Left ventricle myocardium inferior (tissue), 1 donor: ENCODE data around the gene ADGRG2. TPM values are rescaled to one million over a fixed set of nuclear protein-coding genes. Genes with fewer than 3 reads are reported as not detected.

Experiments used
- DNase-seq: peaks from one replicate; pipeline ENCODE4 v3.0.0-alpha.2; 2020
- H3K27ac ChIP-seq: fragments of 200-600 bp; replicated peaks from 2 replicates; pipeline ENCODE4 v1.8.0; 2021
- H3K27me3 ChIP-seq: fragments of 200-600 bp; 2 replicates; pipeline ENCODE4 v1.8.0; 2021; ENCODE audit warnings: low read depth
- H3K36me3 ChIP-seq: fragments of 200-600 bp; 2 replicates; pipeline ENCODE4 v1.8.0; 2021
- H3K4me1 ChIP-seq: fragments of 200-600 bp; 2 replicates; pipeline ENCODE4 v1.8.0; 2021
- H3K4me3 ChIP-seq: fragments of 200-600 bp; 2 replicates; pipeline ENCODE4 v1.8.0; 2021; ENCODE audit warnings: mild to moderate bottlenecking, moderate library complexity
- H3K9me3 ChIP-seq: fragments of 200-600 bp; replicated peaks from 2 replicates; pipeline ENCODE4 v1.8.0; 2021
- intact Hi-C: fragments of 100-400 bp; cut with micrococcal nuclease; formaldehyde crosslinking; loops from one replicate; pipeline ENCODE4 v1.11.0; 2022
- total RNA-seq: library from RNA; stranded (reverse); fragmentation: NEBNext Ultra II Directional; extraction: Animal tissue kit (Norgen Biotek cat#: 25700); gene quantifications from one replicate; pipeline ENCODE4 v1.2.1, GENCODE V29; 2021
- TF ChIP-seq, protein P1 (sequence below): fragments of 200-600 bp; IDR thresholded peaks from 2 replicates; pipeline ENCODE4 v1.8.0; 2021; ENCODE audit warnings: antibody characterized with exemption, mild to moderate bottlenecking, borderline replicate concordance
- donor health status: DM: no; HTN: yes; CAD: no; lungs with severe emphysema.

ADGRG2 gene
- total RNA-seq, 1 donor from 2014 or later, result 0.16 TPM

DNA sequence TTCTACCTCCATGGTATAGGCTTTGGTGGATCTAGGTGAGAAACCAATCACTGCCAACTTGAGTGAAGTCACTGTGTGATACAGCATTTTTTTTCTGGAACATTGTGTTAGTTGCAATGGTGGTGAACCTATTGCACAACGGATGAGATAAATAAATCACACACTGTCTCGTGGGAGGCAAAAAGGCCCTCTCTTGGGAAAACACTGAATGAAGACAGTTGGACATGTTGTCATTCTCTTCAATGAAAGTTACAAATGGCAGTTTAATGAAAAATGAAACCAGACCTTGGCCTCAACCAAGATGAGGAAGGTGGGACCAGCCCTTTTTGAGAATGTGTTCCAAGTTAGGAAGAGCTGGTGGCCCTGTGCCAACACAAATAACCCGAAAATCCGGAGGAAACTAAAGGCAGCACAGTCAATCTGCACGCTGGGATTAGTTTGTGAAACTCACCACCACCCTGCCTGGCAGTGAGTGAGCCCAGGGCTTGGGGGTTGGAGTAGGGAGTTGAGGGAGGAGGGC, 5.4 kb upstream of the ADGRG2 start:
- TF ChIP-seq, protein P1, sequence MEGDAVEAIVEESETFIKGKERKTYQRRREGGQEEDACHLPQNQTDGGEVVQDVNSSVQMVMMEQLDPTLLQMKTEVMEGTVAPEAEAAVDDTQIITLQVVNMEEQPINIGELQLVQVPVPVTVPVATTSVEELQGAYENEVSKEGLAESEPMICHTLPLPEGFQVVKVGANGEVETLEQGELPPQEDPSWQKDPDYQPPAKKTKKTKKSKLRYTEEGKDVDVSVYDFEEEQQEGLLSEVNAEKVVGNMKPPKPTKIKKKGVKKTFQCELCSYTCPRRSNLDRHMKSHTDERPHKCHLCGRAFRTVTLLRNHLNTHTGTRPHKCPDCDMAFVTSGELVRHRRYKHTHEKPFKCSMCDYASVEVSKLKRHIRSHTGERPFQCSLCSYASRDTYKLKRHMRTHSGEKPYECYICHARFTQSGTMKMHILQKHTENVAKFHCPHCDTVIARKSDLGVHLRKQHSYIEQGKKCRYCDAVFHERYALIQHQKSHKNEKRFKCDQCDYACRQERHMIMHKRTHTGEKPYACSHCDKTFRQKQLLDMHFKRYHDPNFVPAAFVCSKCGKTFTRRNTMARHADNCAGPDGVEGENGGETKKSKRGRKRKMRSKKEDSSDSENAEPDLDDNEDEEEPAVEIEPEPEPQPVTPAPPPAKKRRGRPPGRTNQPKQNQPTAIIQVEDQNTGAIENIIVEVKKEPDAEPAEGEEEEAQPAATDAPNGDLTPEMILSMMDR, result no peak
- no peaks in the 10 kb centered on the region for H3K9me3 ChIP-seq
- DNase-seq, result peak; percentile 17
- H3K4me3 ChIP-seq, result no peak overlapping the region
- no peaks in the 10 kb centered on the region for H3K36me3 ChIP-seq
- H3K27me3 ChIP-seq, result peaks cover 4% of the 10 kb centered on the region
- H3K4me1 ChIP-seq, result no peaks in the 10 kb centered on the region
- intact Hi-C loops, result no loop called here
- H3K27ac ChIP-seq, result no peak overlapping the region

DNA sequence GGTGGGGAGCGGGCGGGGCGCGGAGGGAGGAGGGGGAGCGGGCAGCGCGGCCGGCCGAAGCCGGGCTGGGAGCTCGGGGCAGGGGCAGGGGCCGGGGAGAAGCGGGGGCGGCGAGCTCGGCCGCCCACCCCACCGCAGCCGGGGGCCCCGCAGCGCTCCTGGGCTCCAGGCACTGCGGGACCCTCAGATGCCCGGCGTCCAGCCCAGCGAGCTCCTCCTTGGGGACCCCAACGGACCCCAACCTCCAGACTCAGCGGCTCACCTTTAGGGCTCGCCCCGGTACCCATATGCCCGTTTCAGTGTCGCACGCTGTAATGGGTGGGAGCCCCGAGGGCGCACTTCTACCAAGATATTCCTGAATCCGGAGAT, 357 bp upstream of the ADGRG2 start:
- Histone ChIP-seq H3K27ac (no peak overlapping the region), H3K4me3 (peak overlapping the region; percentile 66), H3K36me3 (no peaks in the 10 kb centered on the region), H3K4me1 (no peaks in the 10 kb centered on the region), H3K9me3 (no peaks in the 10 kb centered on the region), H3K27me3 (peaks cover 24% of the 10 kb centered on the region)
- no peak for DNase-seq
- TF ChIP-seq, protein P1, result no peak
- intact Hi-C loops, result no loop called here

DNA sequence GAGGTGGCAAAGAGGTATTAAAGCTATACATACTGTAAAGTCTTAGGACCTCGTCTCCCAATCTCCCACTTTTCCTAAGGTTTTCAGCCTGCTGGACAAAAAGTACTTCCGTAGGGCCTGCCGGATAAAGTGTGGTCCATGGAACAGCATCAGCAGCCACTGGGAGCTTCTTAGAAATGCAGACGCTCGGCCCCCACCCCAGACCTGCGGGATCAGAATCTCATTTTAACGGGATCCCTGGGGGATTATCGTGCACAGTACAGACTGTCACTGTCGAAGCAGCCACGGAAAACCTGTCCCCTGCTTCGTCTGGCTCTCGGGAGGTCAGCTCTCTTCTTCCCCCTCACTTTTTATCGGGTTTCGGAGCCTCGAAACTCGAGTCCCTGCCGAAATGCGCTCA, 802 bp downstream of the ADGRG2 start:
- Histone ChIP-seq H3K4me3 (peak overlapping the region; percentile 66), H3K36me3 (no peaks in the 10 kb centered on the region), H3K27me3 (peaks cover 24% of the 10 kb centered on the region), H3K27ac (no peak overlapping the region), H3K4me1 (no peaks in the 10 kb centered on the region), H3K9me3 (no peaks in the 10 kb centered on the region)
- TF ChIP-seq, protein P1, result no peak
- no peak for DNase-seq
- intact Hi-C loops, result no loop called here

DNA sequence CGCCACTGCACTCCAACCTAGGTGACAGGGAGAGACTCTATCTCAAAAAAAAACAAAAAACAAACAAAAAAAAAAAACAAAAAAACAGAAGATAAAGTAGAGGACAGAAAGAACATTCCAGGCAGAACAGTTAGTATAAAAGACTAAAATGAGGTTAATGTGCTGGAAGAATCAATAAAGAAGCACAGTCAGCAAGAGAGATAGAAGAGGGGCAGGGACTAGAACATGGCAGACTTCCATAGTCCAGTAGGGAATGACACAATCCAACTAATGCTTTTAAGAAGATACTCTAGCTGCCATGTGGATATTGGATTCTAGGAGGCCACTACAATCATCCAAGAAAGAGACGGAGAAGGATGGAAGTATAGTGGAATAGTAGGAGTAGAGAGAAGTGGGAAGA, 11.6 kb downstream of the ADGRG2 start:
- no peaks in the 10 kb centered on the region for H3K36me3 ChIP-seq
- H3K27me3 ChIP-seq, result no peaks in the 10 kb centered on the region
- no peak overlapping the region for H3K27ac ChIP-seq
- no peaks in the 10 kb centered on the region for H3K9me3 ChIP-seq
- intact Hi-C loops, result no loop called here
- TF ChIP-seq, protein P1, result no peak
- no peak overlapping the region for H3K4me3 ChIP-seq
- no peaks in the 10 kb centered on the region for H3K4me1 ChIP-seq
- DNase-seq, result no peak

DNA sequence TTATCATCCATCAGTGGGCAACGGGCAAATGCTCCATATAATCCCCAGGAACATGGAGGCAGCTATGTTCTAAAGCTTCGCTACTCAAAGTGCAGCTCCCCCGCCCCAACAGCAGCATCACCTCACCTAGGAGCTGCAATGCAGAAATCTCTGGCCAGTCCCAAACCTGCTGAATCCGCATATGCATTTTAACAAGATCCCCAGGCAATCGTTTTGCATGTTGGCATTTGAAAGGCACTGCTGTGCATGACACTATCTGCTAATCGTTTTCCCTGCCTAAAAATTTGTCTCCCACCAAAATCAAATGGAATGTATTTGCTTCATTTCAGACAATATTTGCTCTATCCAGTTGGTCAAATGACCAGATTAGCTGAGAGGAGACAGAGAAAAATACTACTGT, 15.2 kb downstream of the ADGRG2 start:
- TF ChIP-seq, protein P1, result no peak
- H3K9me3 ChIP-seq, result no peaks in the 10 kb centered on the region
- H3K4me1 ChIP-seq, result no peaks in the 10 kb centered on the region

More for the DNA sequence above, 15.2 kb downstream of the ADGRG2 start:
- no peak for DNase-seq
- H3K27ac ChIP-seq, result no peak overlapping the region
- no peaks in the 10 kb centered on the region for H3K27me3 ChIP-seq
- no peak overlapping the region for H3K4me3 ChIP-seq
- no peaks in the 10 kb centered on the region for H3K36me3 ChIP-seq
- intact Hi-C loops, result no loop called here
